Activated CD4-positive, alpha-beta T cell treated with anti-CD3 and anti-CD28 coated beads for 48 hours (primary cell): ENCODE results near the gene DCBLD1.

ENCODE experiments used
- DNase-seq: peaks from one replicate; pipeline ENCODE4 v3.0.0-alpha.2; 2020

Gene DCBLD1

DNA sequence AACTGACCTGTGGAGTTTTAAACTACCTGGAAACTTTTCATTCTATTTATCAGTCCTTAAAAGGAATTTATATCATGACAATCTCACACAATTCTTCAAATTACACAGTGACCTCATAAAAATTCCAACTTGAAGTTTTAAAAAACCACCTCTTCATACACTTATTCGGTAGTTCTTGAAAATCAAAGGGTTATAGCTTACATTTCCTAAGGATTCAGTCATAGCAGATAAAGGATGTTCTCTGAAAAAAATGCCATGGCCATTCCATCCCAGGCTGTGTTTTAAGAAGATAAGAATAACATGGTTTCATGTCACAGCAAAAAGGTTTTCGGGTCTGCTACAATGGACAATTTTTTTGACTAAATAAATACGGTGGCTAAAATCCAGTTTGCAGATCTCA lies 78.7 kb downstream of the DCBLD1 start:
- DNase-seq = no peak

DNA sequence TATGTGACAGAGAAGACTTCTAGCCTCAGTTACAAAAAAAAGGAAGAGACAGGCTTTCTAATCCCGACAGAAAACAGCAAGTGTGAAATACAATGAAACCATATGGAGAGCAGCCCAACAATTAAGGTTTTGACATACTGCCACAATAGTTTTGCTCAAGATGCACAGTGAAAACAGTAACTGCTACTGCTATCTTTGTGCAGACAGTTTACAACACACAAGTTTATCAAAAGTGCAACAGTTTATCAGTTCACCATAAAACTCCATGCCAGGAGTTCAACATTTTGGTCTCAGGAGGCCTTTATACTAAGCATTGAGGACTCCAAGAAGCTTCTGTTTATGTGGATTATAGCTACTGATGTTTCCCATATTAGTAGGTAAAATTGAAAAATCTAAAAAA lies 82.2 kb downstream of the DCBLD1 start:
- DNase-seq = no peak

DNA sequence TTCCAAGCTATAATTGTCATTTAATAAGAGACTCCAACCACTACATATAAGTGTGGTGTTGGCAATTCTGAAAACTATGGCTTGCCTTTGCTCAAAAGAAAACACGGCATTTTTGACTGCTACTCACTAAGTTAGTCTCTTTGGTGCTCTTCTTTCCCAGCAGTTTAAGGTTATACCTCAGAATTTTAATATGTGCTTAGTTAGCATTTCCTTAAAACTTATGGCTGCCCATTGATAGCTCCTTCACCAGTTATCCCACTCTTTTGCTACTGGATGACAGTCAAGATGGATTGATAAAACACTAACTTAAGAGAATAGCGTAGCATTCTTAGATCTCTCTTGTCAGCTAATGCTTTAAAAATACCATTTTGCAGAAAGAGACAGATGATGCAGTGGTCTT lies 85.8 kb downstream of the DCBLD1 start:
- no peak for DNase-seq

DNA sequence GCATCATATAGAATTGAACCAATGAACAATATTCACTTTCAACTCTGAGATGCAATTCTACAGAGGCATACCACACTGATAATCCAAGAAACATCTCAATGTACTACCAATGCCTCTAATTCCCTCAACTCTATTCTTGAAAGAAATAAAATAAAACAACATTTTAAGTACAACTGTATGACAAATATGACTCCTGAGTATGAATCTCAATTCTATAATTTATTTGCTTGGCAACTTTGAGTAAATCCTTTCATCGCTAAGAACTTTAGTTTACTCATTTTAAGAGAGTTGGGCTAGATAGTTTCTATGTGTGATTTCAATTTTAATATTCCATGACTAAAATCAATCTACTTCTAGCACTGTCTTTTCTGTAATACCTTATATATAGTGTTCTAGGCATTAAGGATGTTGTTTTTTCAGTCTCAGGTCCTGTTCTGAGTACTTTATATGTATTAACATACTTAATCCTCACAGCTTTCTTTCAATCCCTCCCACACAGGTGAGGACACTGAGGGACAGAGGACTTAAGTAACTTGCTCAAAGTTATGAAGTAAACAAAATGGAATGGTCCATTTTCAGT lies 86.4 kb downstream of the DCBLD1 start:
- DNase-seq = no peak

DNA sequence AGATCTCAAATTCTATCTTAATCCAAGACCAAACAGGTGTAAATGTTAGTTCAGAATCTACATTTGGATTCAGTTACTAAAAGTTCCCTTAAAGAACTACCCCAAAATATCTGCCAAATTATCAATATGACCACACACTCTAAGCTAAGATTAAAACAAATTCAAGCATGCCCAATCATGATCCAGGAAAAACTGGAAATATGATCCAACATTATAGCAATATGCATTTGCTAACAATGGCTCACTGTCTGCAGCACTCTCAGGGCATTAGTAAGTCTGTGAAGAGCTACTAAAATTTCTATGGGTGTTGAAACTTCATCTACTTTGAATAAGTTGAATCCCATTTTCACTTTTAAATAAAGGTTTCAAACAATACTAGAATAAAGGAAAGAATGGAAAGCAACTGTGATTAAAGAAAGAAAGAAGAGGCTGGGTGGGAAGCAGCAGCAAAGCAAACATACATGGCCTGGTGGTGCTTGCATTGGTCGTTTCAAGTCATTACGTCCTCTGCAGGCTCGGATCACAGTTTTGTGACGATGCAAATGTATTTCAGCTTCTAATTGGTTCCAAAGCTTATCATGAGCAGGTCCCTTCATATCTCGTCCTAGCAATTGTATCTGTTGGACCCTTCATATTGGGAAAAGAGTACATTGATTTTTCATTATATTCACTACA lies 90.7 kb downstream of the DCBLD1 start:
- no peak for DNase-seq

DNA sequence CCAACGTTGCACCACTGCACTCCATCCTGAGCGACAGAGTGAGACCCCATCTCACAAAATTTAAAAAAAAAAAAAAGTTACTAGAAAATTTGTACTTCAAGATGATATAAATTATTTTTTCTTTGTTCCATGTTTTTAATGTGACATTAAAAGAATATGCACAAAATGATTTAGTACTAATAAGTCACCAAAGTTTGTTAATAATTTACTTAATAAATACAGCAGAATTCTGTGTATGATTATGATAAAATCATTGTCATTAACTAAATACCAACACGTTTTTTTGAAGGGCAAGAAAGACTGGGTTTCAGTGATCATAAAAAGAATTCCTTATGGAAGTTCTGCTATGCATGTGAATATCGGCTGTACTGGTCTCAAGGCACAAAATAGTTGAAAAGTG lies 91.7 kb downstream of the DCBLD1 start:
- DNase-seq = no peak

DNA sequence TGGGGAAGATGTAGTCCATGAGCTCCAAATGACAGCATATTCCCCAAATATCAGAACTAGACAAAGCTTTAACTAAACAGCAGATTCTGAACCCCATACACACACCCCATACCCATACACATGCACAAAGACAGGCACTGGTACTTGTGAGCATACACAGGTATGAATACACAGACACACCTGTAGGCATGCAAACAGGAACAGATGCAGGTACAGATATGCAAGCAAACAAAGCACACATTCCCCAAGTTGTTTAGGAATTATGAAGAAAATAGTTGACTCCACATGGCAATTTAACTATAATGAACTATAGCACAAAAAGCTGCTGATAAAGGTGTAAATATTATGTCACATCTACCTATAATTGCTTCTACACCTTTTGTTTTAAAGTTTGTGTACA lies 103.2 kb downstream of the DCBLD1 start:
- DNase-seq = no peak

DNA sequence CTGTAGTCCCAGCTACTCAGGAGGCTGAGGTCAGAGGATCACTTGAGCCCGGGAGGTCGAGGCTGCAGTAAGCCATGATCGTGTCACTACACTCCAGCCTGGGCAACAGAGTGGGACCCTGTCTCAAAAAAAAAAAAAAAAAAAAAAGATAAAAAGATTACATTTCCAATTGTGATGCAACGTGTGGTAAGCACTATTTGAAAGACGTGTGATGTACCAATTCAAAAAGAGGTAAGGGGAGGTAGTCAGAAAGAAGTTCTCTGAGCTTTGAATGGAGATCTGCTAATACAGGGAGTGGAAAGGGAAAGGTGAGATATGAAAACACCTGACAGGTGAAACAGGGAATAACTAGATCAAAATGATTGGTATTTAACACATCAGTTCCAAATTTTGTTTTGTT lies 108.0 kb downstream of the DCBLD1 start:
- DNase-seq = no peak

DNA sequence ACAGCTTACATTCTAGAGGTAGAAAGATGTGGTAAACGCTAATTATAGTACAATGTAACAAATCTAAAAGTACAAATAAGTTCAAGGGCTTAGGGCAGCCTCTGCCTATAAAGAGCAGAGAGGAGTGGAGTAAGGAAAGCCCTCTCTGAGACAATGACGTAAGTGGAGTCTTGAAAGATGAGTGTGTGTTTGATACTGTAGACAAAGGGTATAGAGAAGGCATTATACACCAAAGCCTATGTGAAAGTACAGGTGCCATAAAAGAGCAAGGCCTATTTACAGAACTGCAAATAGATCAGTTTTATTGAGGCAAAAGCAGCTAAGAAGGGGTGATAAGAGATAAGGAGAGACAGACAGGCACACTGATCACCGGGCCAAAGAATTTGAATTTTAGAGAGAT lies 108.9 kb downstream of the DCBLD1 start:
- no peak for DNase-seq

DNA sequence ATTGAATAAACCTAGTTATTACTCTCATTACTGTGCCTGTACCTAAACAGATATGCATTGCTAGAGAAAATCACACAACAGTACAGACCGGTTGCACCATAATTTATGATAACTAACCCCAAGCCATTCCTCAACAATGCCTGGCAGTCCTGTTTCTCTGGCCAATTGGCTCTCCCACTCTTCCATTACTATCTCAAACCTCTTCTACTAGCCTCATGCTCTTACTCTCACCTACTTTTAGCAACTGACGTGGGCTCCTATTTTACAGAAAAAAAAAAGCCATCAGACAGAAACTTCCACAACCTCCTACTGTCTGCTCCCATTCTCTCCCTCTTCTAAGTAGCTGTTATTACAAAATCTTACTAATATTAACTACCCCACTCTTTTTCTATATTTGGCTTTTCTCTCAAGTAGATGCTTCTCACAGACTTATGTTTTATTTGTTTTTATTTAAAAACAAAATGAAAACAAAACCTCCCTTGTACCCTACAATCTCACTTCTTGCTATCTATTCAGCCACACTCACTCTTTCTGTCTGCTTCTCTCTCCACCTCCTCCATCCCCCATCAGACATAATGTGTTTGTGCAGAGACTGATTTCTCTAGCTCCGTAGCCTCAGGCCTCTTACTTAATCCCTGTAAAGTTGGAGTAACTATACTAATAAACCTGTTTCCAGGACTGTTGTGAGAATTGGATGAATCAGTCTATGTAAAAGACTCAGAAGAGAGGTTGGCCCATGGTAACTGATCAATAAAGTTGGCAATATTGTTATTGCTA lies 110.7 kb downstream of the DCBLD1 start:
- no peak for DNase-seq

DNA sequence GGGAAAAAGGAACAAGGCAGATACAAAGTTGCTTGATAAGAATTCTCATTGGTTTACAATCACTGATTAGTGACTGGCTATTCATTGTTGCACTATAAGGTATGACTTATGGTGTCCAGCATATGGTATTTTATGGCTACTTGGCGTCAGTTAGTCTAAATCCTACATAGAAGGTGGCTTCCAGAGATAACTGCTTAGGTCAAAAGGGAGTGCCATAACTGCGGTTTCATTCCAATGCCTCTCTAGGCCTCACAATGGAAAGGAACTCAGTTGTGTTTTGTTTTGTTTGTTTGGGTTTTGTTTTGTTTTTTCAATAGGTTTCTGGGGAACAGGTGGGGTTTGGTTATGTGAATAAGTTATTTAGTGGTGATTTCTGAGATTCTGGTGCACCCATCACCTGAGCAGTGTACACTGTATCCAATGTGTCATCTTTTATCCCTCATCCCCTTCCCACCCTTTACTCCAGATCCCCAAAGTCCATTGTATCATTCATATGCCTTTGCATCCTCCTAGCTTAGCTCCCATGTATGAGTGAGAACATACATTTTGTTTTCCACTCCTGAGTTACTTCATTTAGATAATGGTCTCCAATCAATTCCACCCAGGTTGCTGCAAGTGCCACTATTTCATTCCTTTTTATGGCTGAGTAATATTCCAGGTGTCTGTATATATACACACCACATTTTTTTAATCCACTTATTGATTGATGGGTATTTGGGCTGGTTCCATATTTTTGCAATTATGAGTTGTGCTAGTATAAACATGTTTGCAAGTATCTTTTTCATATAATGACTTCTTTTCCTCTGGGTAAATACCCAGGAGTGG lies 112.8 kb downstream of the DCBLD1 start:
- no peak for DNase-seq

DNA sequence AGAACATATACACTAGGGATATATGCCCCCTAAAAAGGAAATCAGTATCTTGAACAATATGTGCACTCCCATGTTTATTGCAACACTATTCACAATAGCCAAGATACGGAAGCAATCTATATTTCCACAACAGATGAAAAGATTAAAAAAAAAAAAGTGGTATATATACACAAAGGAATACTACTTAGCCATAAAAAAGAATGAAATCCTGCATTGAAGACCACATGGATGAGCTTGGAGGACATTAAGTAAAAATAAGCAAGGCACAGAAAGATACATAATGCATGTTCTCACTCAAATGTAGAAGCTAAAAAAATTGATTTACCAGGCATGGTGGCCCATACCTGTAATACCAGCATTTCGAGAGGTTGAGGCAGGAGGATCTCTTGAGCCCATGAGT lies 115.3 kb downstream of the DCBLD1 start:
- DNase-seq = no peak
